ENCODE measurements around the gene LPAR1.

LPAR1 gene

DNA sequence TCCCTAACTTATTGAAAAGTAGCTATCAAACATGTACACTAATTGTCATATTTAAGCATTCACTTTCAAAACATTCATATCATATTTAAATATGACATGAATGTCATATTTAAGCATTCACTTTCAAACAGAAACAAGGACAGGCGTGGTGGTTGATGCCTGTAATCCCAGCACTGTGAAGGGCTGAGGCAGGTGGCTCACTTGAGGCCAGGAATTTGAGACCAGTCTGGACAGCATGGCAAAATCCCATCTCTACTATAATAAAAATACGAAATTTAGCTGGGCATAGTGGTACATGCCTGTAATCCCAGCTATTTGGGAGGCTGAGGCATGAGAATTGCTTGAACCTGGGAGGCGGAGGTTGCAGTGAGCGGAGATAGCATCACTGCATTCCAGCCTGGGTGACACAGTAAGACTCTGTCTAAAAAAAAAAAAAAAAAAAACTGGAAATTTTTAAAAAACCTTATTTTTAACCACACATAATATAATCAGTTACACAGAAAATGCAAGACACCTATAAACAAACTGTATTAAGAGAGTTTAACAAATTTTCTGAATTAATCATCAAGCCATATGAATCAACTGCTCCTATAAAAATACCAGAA, 88.1 kb downstream of the LPAR1 start:
- DNase-seq, result no peak

- DNase-seq, result no peak
Measured at GRCh38 chr9:110949081-110949480, 89.2 kb downstream of the LPAR1 start.

GRCh38 chr9:110947491-110948044, 90.7 kb downstream of the LPAR1 start:
- peak; percentile 37 for DNase-seq

- no peak for DNase-seq
Measured at GRCh38 chr9:110942522-110942921, 95.7 kb downstream of the LPAR1 start.

DNA sequence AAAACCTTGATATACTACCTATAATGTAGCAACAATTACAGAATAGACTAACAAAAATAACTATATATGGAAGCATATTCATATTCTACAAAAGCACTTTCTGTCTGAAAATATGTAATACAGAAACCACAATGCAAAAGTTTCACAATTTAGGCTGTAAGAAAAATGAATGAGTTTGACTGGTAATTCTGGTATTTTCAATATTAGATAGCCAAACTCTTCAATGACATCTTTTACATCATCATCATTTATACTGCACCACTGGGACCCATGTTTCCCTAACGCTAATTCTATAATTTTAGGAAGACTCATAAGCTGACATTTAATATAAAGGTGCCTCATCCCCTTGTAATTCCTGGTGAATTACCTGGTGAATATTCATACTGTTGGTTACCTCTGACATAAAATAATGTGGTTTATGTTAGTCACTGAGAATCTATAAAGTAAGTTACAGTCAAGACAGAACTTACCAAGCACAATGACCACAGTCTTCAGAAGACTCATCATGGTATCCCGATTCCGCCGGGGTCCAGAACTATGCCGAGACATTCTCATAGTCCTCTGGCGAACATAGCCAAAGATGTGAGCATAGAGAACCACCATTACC, 97.2 kb downstream of the LPAR1 start:
- no peak for DNase-seq

GRCh38 chr9:110939573-110939972, 98.7 kb downstream of the LPAR1 start:
- no peak for DNase-seq

DNA sequence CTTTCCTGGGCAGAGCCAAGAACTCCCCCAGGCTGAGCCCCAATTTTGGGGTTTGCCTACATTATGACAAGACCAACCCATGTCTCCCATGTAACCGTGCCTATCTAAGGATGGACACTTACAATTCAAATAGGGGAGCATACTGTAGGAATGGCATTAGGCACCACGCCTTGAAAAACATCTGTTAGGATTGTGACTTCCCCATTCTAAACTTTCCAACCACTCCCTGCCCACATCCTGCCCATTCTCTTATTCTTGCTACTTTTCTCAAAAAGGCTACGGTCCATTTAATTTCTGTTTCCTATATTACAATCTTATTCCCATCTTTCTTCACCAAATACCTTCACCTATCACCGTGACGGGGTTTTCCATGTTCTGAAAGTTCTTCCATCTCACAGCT, 99.2 kb downstream of the LPAR1 start:
- no peak for DNase-seq

GRCh38 chr9:110938242-110938641, 100.0 kb downstream of the LPAR1 start:
- DNase-seq, result no peak

DNA sequence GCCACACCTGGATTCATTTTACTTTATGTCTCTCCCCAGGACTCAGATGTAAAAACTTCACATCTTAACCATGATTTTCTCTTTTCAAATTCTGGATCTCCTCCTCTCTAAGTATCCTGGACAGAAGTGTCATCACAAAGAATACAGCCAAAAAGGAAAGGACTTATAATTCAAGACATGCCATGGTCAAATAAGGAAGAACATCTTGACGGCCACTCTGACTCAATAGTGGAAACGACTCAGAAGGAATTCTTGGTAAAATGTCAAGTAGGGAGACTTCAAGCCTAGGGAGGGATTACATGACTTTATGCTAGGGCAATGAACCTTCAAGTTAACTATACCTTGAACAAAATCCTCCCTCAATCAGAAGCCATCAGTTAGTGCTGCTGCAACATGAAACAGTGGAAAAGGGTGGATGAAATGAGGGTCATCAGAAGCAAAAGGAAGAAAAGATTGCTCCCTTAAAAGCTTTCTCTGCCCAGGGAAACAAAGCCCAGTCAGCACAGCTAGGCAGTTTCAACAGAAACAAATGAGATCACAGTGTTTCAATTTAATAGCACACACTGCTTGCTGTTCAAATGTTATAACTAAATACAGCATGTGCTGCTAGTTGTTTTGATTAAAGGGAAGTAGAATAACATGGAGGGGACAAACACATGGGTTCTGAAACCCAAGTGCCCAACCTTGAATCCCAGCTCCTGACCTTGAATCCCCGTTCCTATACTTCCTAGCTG, 101.4 kb downstream of the LPAR1 start:
- no peak for DNase-seq

- DNase-seq, result no peak
Measured at GRCh38 chr9:110936237-110936636, 102.0 kb downstream of the LPAR1 start.

DNA sequence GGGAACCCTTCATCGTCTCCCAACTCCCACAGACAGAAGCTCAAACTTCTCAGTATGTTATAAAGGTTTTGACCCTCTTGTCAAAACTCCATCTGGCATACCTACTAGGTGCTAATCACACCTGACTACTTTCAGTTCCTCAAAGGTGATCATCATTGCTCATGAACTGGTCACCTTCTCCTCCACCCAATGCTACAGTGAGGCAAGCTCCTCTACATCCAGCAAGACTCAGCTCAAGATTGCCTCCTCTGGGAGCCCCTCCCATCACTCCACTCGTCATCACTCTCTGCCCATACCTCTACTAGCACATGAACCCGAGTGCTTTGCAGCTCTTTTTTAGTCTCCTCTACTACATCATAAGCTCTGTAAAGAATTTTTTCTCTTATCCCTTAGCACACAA, 102.4 kb downstream of the LPAR1 start:
- DNase-seq, result no peak

DNA sequence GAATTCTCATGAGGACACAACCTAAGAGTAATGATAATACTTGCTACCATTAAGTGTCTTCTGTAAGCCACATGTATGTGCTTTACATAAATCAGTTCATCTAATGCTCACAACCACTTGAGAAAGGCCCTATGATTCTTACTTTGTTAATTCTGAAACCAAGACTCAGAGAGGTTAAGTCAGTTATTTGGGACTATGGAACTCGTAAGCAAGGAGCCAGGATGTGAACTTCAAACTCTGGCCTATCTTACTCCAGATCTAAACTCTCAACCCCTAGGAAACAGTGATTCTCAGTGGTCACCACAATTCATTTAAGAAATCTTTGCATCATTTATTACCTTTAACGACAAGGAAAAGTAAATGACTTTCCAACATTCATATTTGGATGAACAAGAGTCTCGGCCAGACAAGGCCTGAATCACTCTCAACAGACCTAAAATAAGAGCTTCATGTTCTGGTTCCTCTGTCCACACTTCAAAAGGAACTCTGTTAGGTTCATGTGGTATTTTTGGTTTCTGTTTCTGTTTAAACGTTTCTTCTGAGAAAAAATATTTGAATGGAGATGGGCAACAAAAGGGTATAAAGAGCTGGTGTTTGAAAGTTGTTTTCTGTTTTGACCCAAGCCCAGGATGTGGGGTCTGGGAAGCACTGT, 104.8 kb downstream of the LPAR1 start:
- DNase-seq, result no peak

- no peak for DNase-seq
Measured at GRCh38 chr9:110932863-110933262, 105.4 kb downstream of the LPAR1 start.

- no peak for DNase-seq
Measured at GRCh38 chr9:110928599-110928998, 109.7 kb downstream of the LPAR1 start.

GRCh38 chr9:110926828-110927487, 111.3 kb downstream of the LPAR1 start:
- DNase-seq, result no peak

DNA sequence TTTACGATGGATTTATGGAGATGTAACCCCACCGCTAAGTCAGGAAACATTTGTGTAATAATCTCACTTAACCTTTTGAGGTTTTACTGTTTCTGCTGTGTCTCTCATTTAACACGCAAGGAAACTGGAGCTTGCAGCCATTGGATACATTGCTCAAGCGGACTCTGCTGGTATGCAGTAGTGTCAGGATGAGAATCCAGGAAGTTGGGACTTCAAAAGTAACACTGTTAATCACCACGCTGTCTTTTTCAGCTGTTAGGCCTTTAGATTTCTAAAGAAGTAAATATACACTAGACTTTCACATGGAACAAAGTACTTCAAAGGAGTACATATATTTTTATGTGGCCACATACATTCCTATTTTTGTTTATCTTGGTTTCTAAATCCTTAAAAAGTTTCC, 114.7 kb downstream of the LPAR1 start:
- no peak for DNase-seq

DNA sequence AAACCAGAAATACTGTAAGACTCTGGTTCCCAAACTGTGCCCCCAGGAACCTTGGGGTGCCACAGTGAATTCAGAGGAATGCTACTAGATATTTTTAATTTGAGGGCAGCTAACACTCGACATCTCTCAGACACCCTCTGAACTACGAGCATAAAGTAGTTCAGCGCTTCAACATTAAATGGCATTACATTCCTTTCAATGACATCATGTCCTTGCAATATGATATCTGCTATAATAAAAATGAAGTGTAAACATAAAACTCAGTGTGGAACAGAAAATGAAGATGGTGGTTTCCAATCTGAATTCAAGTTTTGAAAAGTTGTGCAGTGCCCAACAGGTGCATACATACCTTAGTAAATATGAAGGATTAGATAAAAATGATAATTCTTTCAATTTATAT, 116.1 kb downstream of the LPAR1 start:
- no peak for DNase-seq

DNA sequence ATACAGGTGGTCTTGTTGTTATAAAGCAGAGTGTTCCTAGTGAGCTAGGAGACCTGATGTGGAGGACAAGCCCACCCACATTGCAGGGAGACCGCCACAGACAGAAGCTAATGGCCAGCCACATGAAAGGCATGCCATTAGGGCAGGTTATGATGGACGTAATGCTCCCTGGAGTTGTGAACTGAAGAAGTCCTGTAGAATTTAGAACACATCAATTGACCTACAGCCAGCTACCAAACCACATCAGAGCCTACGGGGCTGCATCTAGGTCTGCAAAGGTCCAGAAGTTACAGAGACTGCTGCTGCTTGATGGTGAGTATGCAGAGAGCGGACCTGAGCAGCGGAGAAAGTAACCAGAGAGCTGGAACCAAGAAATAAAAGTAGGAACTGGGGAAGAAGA, 116.6 kb downstream of the LPAR1 start:
- DNase-seq, result no peak

GRCh38 chr9:110919609-110920008, 118.7 kb downstream of the LPAR1 start:
- DNase-seq, result no peak

- DNase-seq, result no peak
Measured at GRCh38 chr9:110919050-110919435, 119.2 kb downstream of the LPAR1 start.

DNA sequence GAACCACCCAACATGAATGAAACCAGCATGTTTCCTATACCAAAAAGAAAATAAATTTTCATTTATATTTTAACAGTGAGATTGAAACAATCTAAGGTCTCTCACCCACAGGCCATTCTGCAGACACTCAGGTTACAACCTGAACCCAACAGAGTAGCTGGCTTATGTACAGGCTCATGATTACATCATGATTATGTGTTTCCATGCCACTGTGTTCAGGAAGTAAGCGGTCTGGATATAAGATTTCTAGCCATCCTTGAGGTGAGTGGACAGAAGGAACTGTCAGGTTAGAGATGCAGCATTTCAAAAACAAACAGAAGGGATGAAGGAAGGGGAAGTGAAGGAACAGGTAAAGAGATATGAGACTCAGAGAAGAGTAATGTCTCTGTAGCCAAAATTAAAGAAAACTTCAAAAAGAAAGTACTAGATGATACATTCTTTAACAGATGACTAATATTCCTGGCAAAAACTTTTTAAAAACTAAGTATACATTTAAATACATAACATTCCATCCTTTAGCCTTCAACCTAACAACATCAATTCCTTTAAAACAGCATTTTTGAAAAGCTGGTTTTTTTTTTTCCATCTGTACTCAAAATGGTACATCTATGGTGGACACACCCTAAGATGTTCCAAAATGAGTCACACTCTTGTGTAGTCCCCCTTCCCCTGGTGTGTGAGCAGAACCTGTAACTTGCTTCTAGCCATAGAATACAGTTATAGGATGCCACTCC, 119.8 kb downstream of the LPAR1 start:
- DNase-seq, result no peak

DNA sequence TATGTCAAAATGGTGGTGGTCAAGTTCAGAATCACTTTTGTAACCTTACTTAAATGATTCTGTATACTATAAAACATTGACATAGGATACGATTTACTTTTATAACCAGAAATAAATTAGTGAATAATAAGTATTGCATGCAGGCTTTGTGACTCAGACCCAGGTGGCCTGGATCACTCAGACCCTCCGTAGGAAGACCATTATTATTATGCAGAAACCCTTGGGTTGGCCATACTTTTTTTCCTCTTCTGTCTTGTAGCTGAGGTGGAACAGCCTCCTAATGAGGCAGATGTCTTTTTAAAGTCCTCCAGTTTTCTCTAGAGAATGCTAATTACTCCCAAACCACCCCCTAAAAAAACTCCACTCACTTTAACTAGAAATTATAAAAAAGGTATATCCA, 121.9 kb downstream of the LPAR1 start:
- no peak for DNase-seq

Data from NCI-H69 (cell line).